Neural progenitor cell (in vitro differentiated cells): ENCODE results near the gene MAPKAPK3.

Experiments used
- CTCF ChIP-seq: fragments of 200-600 bp; sonication (generic); IDR thresholded peaks from 2 replicates; pipeline ENCODE4 v1.5.1; 2017; ENCODE audit warnings: antibody characterized with exemption, mild to moderate bottlenecking
- EZH2 ChIP-seq: fragments of 200-600 bp; sonication (generic); IDR thresholded peaks from 2 replicates; pipeline ENCODE4 v1.6.1; 2017; ENCODE audit warnings: antibody characterized with exemption, mild to moderate bottlenecking, moderate library complexity

GRCh38 chr3:50666837-50667236, 49.9 kb downstream of the MAPKAPK3 start:
- no peak for TF ChIP-seq EZH2
- TF ChIP-seq CTCF: no peak
